HepG2 (cell line): ENCODE measurements around the gene BTG3. TPM values are rescaled to one million over a fixed set of nuclear protein-coding genes. Genes with fewer than 3 reads are reported as not detected.

Source experiments
- AGO2 ChIP-seq: fragments of 200-400 bp; formaldehyde crosslinking; optimal IDR thresholded peaks from 2 replicates; pipeline ENCODE3; 2017; ENCODE audit warnings: mild to moderate bottlenecking, low read depth, low read length, moderate library complexity
- CREBL2 ChIP-seq: sonication (generic); formaldehyde crosslinking; IDR thresholded peaks from 2 replicates; pipeline ENCODE4 v1.8.1; 2023; ENCODE audit warnings: missing genetic modification reagents, mild to moderate bottlenecking, borderline replicate concordance
- DNMT3B ChIP-seq: conservative IDR thresholded peaks from 2 replicates; pipeline ENCODE4 v1.6.1; 2016; ENCODE audit warnings: missing biosample characterization, control low read depth
- E2F2 ChIP-seq: sonication (generic); formaldehyde crosslinking; IDR thresholded peaks from 2 replicates; pipeline ENCODE4 v1.4.0; 2020; ENCODE audit warnings: missing genetic modification reagents, borderline replicate concordance
- IKZF1 ChIP-seq: fragments of 450-650 bp; IDR thresholded peaks from 2 replicates; pipeline ENCODE4 v1.7.1; 2016
- JUN ChIP-seq: sonication (generic); formaldehyde crosslinking; IDR thresholded peaks from 2 replicates; pipeline ENCODE4 v1.4.0; 2020; ENCODE audit warnings: mild to moderate bottlenecking, missing genetic modification reagents
- NFYB ChIP-seq: sonication (generic); formaldehyde crosslinking; IDR thresholded peaks from 2 replicates; pipeline ENCODE4 v1.4.0; 2020; ENCODE audit warnings: missing genetic modification reagents
- NR2C2 ChIP-seq: sonication (generic); formaldehyde crosslinking; IDR thresholded peaks from 2 replicates; pipeline ENCODE4 v1.4.0; 2020; ENCODE audit warnings: missing genetic modification reagents, mild to moderate bottlenecking, moderate library complexity, borderline replicate concordance
- NR2F6 ChIP-seq, 2 experiments: IDR thresholded peaks; 2 replicates each; pipeline ENCODE4 v1.6.1; 2016; ENCODE audit warnings: antibody characterized with exemption in 1 of 2, mild to moderate bottlenecking in 1 of 2
- PCBP1 ChIP-seq: fragments of 200-400 bp; formaldehyde crosslinking; IDR thresholded peaks from 2 replicates; pipeline ENCODE4 v1.6.1; 2017; ENCODE audit warnings: mild to moderate bottlenecking, low read depth, low read length, borderline replicate concordance
- RBM22 ChIP-seq: fragments of 200-400 bp; formaldehyde crosslinking; optimal IDR thresholded peaks from 2 replicates; pipeline ENCODE3; 2017; ENCODE audit warnings: mild to moderate bottlenecking, low read length, moderate library complexity
- RFXANK ChIP-seq: IDR thresholded peaks from 2 replicates; pipeline ENCODE4 v1.6.1; 2016
- SKI ChIP-seq: fragments of 450-650 bp; IDR thresholded peaks from one replicate; pipeline ENCODE4 v1.6.1; 2018; ENCODE audit warnings: mild to moderate bottlenecking; ENCODE audit not compliant: partially characterized antibody
- SP1 ChIP-seq, 2 experiments: fragments of 450-650 bp in 1 of 2; sonication (generic) in 1 of 2; formaldehyde crosslinking in 1 of 2; IDR thresholded peaks; 2 replicates each; pipeline versions ENCODE4 v1.4.0 to v1.6.1; 2016 to 2020; ENCODE audit warnings: missing genetic modification reagents in 1 of 2
- TCF7 ChIP-seq: sonication (generic); IDR thresholded peaks from 2 replicates; pipeline ENCODE4 v1.6.1; 2016; ENCODE audit warnings: antibody characterized with exemption, low read depth
- TRIM24 ChIP-seq: sonication (generic); formaldehyde crosslinking; IDR thresholded peaks from 2 replicates; pipeline ENCODE4 v1.8.0; 2022; ENCODE audit warnings: mild to moderate bottlenecking, missing genetic modification reagents
- ZMYM3 ChIP-seq: sonication (generic); formaldehyde crosslinking; IDR thresholded peaks from 2 replicates; pipeline ENCODE4 v1.5.1; 2020; ENCODE audit warnings: mild to moderate bottlenecking, missing genetic modification reagents
- ZNF10 ChIP-seq: sonication (generic); formaldehyde crosslinking; IDR thresholded peaks from 2 replicates; pipeline ENCODE4 v1.4.0; 2020; ENCODE audit warnings: mild to moderate bottlenecking, low read depth, missing genetic modification reagents, borderline replicate concordance
- ZNF317 ChIP-seq: sonication (generic); formaldehyde crosslinking; IDR thresholded peaks from 2 replicates; pipeline ENCODE4 v1.5.0; 2020; ENCODE audit warnings: mild to moderate bottlenecking, missing genetic modification reagents
- ZNF335 ChIP-seq: sonication (generic); formaldehyde crosslinking; IDR thresholded peaks from 2 replicates; pipeline ENCODE4 v1.4.0; 2020; ENCODE audit warnings: missing genetic modification reagents
- ZNF33A ChIP-seq: sonication (generic); formaldehyde crosslinking; IDR thresholded peaks from 2 replicates; pipeline ENCODE4 v1.5.1; 2020; ENCODE audit warnings: missing genetic modification reagents, mild to moderate bottlenecking, moderate library complexity, borderline replicate concordance
- ZNF33B ChIP-seq: sonication (generic); formaldehyde crosslinking; IDR thresholded peaks from 2 replicates; pipeline ENCODE4 v1.5.1; 2020; ENCODE audit warnings: mild to moderate bottlenecking, missing genetic modification reagents
- ZNF670 ChIP-seq: sonication (generic); formaldehyde crosslinking; IDR thresholded peaks from 2 replicates; pipeline ENCODE4 v1.8.0; 2022; ENCODE audit warnings: mild to moderate bottlenecking, missing genetic modification reagents, borderline replicate concordance
- ZSCAN22 ChIP-seq: sonication (generic); formaldehyde crosslinking; IDR thresholded peaks from 2 replicates; pipeline ENCODE4 v1.4.0; 2020; ENCODE audit warnings: mild to moderate bottlenecking, missing genetic modification reagents
- polyA plus RNA-seq, 8 experiments: library from polyadenylated mRNA; depleted of rRNA in 3 of 8; stranded (reverse) in 7 of 8; unstranded in 1 of 8; fragments of >200 nt; fragmentation: Illumina TruSeq in 4 of 8; extraction: Trizol in 4 of 8; gene quantifications; 2 replicates each; pipeline versions ENCODE4 v1.2.1 to v1.2.3, GENCODE V29; 2011 to 2016; ENCODE audit warnings: low read depth in 4 of 8, missing spikeins in 1 of 8, mixed read lengths in 1 of 8; ENCODE audit not compliant: insufficient read depth in 1 of 8
- total RNA-seq, 5 experiments: library from RNA; depleted of rRNA; stranded (reverse); fragments of >200 nt; fragmentation: Illumina TruSeq; extraction: Trizol; gene quantifications; 2 replicates each; pipeline ENCODE4 v1.2.3, GENCODE V29; 2016; ENCODE audit warnings: low read depth in 1 of 5
- TF ChIP-seq, protein P1 (sequence below): sonication (generic); formaldehyde crosslinking; IDR thresholded peaks from 2 replicates; pipeline ENCODE4 v1.8.1; 2023; ENCODE audit warnings: mild to moderate bottlenecking, moderate library complexity, missing genetic modification reagents
- TF ChIP-seq, protein P2 (sequence below): sonication (generic); formaldehyde crosslinking; IDR thresholded peaks from 2 replicates; pipeline ENCODE4 v1.4.0; 2020; ENCODE audit warnings: missing genetic modification reagents
- TF ChIP-seq, protein P3 (sequence below): sonication (generic); formaldehyde crosslinking; IDR thresholded peaks from 2 replicates; pipeline ENCODE4 v1.5.0; 2020; ENCODE audit warnings: missing genetic modification reagents, mild to moderate bottlenecking, borderline replicate concordance

The BTG3 gene
- total and polyA plus RNA-seq, 2 of the 13 experiments (the other 11 are each of a cell fraction or from before 2014, with no cell fraction given) = 13.9 to 27.4 TPM

DNA sequence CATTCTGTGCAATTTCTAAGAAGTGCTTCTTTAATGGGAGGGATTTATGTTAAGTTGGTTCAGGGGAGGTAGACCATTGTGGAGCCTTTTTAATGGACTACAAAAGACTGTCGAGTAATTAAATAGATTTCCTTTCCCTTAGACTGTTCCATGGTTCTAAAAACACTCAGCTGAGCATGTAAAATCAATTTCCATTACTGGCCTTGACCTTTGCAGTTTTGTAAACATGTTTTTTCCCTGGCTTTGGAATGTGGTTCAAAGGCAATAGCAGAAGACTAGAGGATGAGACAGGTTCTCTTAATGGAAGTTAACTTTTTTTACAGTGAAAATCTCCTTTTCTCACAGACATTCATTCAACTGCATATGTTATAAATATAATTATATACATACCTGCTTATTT is 37.6 kb upstream of the BTG3 start (continued):
- TF ChIP-seq, protein P1, sequence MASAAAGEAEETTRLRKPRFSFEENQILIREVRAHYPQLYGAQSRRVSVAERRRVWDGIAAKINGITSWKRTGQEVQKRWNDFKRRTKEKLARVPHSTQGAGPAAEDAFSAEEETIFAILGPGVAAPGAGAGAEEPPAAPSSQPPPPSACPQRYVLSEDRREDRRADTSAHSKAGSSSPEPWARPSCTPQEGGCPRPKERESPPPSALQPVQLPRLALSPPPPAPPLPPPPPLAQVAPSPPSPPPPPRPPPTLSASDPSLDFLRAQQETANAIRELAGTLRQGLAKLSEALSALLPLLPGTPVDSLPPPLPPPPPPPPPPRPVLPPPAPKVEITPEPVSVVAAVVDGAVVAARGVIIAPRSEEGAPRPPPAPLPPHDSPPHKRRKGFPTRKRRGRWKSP (CRISPR knock-in tag) = no peak
- peak; percentile 90 for TF ChIP-seq NR2F6 (IDR thresholded peaks at IDR 0.05)
- TF ChIP-seq NR2F6 (CRISPR knock-in tag; IDR thresholded peaks at IDR 0.05) = peak; percentile 88
- no peak for TF ChIP-seq ZMYM3 (CRISPR knock-in tag)
- no peak for TF ChIP-seq JUN (CRISPR knock-in tag)
- no peak for TF ChIP-seq PCBP1
- TF ChIP-seq RBM22 = no peak
- TF ChIP-seq, protein P2, sequence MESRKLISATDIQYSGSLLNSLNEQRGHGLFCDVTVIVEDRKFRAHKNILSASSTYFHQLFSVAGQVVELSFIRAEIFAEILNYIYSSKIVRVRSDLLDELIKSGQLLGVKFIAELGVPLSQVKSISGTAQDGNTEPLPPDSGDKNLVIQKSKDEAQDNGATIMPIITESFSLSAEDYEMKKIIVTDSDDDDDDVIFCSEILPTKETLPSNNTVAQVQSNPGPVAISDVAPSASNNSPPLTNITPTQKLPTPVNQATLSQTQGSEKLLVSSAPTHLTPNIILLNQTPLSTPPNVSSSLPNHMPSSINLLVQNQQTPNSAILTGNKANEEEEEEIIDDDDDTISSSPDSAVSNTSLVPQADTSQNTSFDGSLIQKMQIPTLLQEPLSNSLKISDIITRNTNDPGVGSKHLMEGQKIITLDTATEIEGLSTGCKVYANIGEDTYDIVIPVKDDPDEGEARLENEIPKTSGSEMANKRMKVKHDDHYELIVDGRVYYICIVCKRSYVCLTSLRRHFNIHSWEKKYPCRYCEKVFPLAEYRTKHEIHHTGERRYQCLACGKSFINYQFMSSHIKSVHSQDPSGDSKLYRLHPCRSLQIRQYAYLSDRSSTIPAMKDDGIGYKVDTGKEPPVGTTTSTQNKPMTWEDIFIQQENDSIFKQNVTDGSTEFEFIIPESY (CRISPR knock-in tag) = no peak
- TF ChIP-seq TCF7 = 0 out of 2 replicates have a peak, but pooled peaks have one; percentile 14
- TF ChIP-seq E2F2 (CRISPR knock-in tag) = no peak
- no peak for TF ChIP-seq NFYB (CRISPR knock-in tag)
- TF ChIP-seq ZNF10 (CRISPR knock-in tag) = no peak
- TF ChIP-seq NR2C2 (CRISPR knock-in tag) = no peak
- TF ChIP-seq, protein P3, sequence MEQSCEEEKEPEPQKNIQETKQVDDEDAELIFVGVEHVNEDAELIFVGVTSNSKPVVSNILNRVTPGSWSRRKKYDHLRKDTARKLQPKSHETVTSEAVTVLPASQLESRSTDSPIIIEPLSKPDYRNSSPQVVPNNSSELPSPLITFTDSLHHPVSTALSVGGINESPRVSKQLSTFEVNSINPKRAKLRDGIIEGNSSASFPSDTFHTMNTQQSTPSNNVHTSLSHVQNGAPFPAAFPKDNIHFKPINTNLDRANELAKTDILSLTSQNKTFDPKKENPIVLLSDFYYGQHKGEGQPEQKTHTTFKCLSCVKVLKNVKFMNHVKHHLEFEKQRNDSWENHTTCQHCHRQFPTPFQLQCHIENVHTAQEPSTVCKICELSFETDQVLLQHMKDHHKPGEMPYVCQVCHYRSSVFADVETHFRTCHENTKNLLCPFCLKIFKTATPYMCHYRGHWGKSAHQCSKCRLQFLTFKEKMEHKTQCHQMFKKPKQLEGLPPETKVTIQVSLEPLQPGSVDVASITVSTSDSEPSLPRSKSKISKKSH (CRISPR knock-in tag) = no peak
- no peak for TF ChIP-seq RFXANK (CRISPR knock-in tag)
- TF ChIP-seq ZNF33A = no peak
- TF ChIP-seq SKI = no peak
- TF ChIP-seq ZNF335 (CRISPR knock-in tag) = no peak
- no peak for TF ChIP-seq DNMT3B (CRISPR knock-in tag)
- no peak for TF ChIP-seq ZNF670 (CRISPR knock-in tag)
- TF ChIP-seq ZNF317 = no peak
- no peak for TF ChIP-seq CREBL2 (CRISPR knock-in tag)
- no peak for TF ChIP-seq ZNF33B (CRISPR knock-in tag)
- TF ChIP-seq TRIM24 = no peak
- no peak for TF ChIP-seq ZSCAN22 (CRISPR knock-in tag)
- TF ChIP-seq SP1 (IDR thresholded peaks at IDR 0.05) = no peak
- no peak for TF ChIP-seq SP1 (CRISPR knock-in tag; IDR thresholded peaks at IDR 0.05)
- no peak for TF ChIP-seq IKZF1
- TF ChIP-seq AGO2 = no peak
